Colonic mucosa (tissue), 4 donors: ENCODE measurements around the gene E2F8. TPM values are rescaled to one million over a fixed set of nuclear protein-coding genes. Genes with fewer than 3 reads are reported as not detected.

Experiments
- DNase-seq: peaks from one replicate; pipeline ENCODE4 v3.0.0-alpha.2; 2020
- H3K27ac ChIP-seq: fragments of 200-600 bp; one replicate; pipeline ENCODE4 v1.8.0; 2021
- H3K27me3 ChIP-seq: fragments of 200-600 bp; one replicate; pipeline ENCODE4 v1.8.0; 2021
- H3K36me3 ChIP-seq: fragments of 200-600 bp; one replicate; pipeline ENCODE4 v1.8.0; 2021
- H3K4me1 ChIP-seq: fragments of 200-600 bp; one replicate; pipeline ENCODE4 v1.8.0; 2021; ENCODE audit warnings: mild to moderate bottlenecking
- H3K4me3 ChIP-seq: fragments of 200-600 bp; one replicate; pipeline ENCODE4 v1.8.0; 2021
- H3K9ac ChIP-seq, 2 donors: one replicate each; pipeline ENCODE4 v1.7.0; 2013; ENCODE audit warnings: control low read depth in 2 of 2, low read depth in 2 of 2, low read length in 2 of 2
- H3K9me3 ChIP-seq: fragments of 200-600 bp; one replicate; pipeline ENCODE4 v1.8.0; 2021
- intact Hi-C: fragments of 100-400 bp; cut with DNase I; formaldehyde crosslinking; loops from one replicate; pipeline ENCODE4 v1.14.1; 2022
- total RNA-seq, 2 donors: library from RNA; stranded (reverse); fragmentation: NEBNext Ultra II Directional in 1 of 2; extraction: Animal tissue kit (Norgen Biotek cat#: 25700) in 1 of 2; gene quantifications; one replicate each; pipeline ENCODE4 v1.2.1, GENCODE V29; 2021
- TF ChIP-seq, protein P1 (sequence below): fragments of 200-600 bp; IDR thresholded peaks from one replicate; pipeline ENCODE4 v1.8.0; 2022; ENCODE audit warnings: antibody characterized with exemption, mild to moderate bottlenecking
- donor health status: healthy.
- donor health status: DM: no; HTN: no; CAD: no.
- donor health status: DM: no; HTN: no; CAD: no.

The E2F8 gene
- total RNA-seq, 2 donors from 2014 or later: 5.5 to 26.8 TPM

- intact Hi-C loops: no loop called here
- DNase-seq: no peak
- Histone ChIP-seq H3K9ac (no peak overlapping the region), H3K9me3 (no peaks in the 10 kb centered on the region), H3K36me3 (no peaks in the 10 kb centered on the region), H3K27ac (no peak overlapping the region), H3K27me3 (peaks cover 8% of the 10 kb centered on the region), H3K4me3 (no peak overlapping the region), H3K4me1 (peaks cover 15% of the 10 kb centered on the region)
- TF ChIP-seq, protein P1, sequence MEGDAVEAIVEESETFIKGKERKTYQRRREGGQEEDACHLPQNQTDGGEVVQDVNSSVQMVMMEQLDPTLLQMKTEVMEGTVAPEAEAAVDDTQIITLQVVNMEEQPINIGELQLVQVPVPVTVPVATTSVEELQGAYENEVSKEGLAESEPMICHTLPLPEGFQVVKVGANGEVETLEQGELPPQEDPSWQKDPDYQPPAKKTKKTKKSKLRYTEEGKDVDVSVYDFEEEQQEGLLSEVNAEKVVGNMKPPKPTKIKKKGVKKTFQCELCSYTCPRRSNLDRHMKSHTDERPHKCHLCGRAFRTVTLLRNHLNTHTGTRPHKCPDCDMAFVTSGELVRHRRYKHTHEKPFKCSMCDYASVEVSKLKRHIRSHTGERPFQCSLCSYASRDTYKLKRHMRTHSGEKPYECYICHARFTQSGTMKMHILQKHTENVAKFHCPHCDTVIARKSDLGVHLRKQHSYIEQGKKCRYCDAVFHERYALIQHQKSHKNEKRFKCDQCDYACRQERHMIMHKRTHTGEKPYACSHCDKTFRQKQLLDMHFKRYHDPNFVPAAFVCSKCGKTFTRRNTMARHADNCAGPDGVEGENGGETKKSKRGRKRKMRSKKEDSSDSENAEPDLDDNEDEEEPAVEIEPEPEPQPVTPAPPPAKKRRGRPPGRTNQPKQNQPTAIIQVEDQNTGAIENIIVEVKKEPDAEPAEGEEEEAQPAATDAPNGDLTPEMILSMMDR: no peak
These were observed 1.7 kb downstream of the E2F8 start for GRCh38 chr11:19239039-19239438.

DNA sequence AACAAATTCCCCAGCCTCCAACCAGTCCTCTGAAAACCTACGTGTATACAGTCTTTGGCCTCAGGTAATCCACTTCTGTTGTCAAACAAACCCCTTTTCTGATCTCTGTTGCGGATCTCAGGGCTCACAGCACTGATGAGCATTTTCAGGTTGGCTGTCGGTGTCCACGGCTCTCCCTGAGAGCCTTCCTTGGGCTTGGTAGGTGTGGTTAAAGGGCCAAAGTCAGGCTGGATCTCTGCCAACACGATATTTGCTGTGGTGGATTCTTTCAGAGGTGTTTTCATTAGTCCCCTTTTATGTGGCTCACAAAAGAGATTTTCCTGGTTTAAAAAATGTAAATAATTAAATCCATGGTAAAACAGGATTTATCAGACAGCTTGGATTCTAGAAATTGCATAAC, 2.9 kb downstream of the E2F8 start:
- no peaks in the 10 kb centered on the region for H3K9me3 ChIP-seq
- H3K9ac ChIP-seq: no peak overlapping the region
- TF ChIP-seq, protein P1: no peak
- peaks cover 7% of the 10 kb centered on the region for H3K27me3 ChIP-seq
- no peaks in the 10 kb centered on the region for H3K36me3 ChIP-seq
- peaks cover 13% of the 10 kb centered on the region for H3K4me1 ChIP-seq
- intact Hi-C loops: no loop called here
- H3K4me3 ChIP-seq: no peak overlapping the region
- peak; percentile 71 for DNase-seq
- H3K27ac ChIP-seq: no peak overlapping the region

DNA sequence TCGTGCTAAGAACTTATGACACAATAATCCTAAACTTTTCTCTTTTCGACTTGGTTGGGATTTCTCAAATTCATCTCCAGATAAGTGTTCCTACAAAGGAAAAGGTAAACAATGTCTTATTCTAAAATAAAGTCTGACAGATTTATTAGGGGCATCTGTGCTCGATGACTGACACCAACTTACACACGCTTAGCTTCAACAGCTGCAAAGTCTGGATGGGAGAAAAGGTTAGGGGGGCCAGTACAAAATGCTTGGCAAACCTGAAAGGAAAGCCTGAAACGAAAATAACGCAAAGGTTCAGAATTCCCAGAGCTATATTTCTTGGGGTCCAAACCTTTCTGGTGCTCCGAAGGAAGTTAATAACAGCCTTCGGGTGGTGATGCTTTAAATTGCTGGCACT, 3.4 kb downstream of the E2F8 start:
- Histone ChIP-seq H3K27ac (no peak overlapping the region), H3K4me3 (no peak overlapping the region)
- TF ChIP-seq, protein P1: no peak

GRCh38 chr11:19234231-19234817, 6.4 kb downstream of the E2F8 start:
- no peak overlapping the region for H3K9ac ChIP-seq
- intact Hi-C loops: no loop called here
- H3K36me3 ChIP-seq: no peaks in the 10 kb centered on the region
- DNase-seq: no peak
- no peak overlapping the region for H3K4me3 ChIP-seq
- no peaks in the 10 kb centered on the region for H3K4me1 ChIP-seq
- H3K9me3 ChIP-seq: no peaks in the 10 kb centered on the region
- no peak overlapping the region for H3K27ac ChIP-seq
- no peaks in the 10 kb centered on the region for H3K27me3 ChIP-seq
- TF ChIP-seq, protein P1: no peak

More for the DNA sequence above, 3.4 kb downstream of the E2F8 start:
- Histone ChIP-seq H3K36me3 (no peaks in the 10 kb centered on the region), H3K4me1 (peaks cover 9% of the 10 kb centered on the region), H3K27me3 (peaks cover 3% of the 10 kb centered on the region), H3K9me3 (no peaks in the 10 kb centered on the region), H3K9ac (no peak overlapping the region)
- intact Hi-C loops: no loop called here
- DNase-seq: no peak

GRCh38 chr11:19232910-19233503, 7.7 kb downstream of the E2F8 start:
- Histone ChIP-seq H3K4me1 (no peaks in the 10 kb centered on the region), H3K27ac (no peak overlapping the region)
- TF ChIP-seq, protein P1: no peak

More at GRCh38 chr11:19232910-19233503, 7.7 kb downstream of the E2F8 start:
- no peak for DNase-seq
- no peak overlapping the region for H3K9ac ChIP-seq
- intact Hi-C loops: no loop called here
- H3K36me3 ChIP-seq: no peaks in the 10 kb centered on the region
- H3K27me3 ChIP-seq: no peaks in the 10 kb centered on the region
- no peaks in the 10 kb centered on the region for H3K9me3 ChIP-seq
- no peak overlapping the region for H3K4me3 ChIP-seq
